HG02642 (cell line): ENCODE data around the gene VPS33B.

Experiments
- ATAC-seq: cut with Tn5 transposase; IDR thresholded peaks from one replicate; pipeline ENCODE4 v1.9.1; 2021; ENCODE audit warnings: mild to moderate bottlenecking; ENCODE audit not compliant: unreplicated experiment, poor library complexity

VPS33B gene

DNA sequence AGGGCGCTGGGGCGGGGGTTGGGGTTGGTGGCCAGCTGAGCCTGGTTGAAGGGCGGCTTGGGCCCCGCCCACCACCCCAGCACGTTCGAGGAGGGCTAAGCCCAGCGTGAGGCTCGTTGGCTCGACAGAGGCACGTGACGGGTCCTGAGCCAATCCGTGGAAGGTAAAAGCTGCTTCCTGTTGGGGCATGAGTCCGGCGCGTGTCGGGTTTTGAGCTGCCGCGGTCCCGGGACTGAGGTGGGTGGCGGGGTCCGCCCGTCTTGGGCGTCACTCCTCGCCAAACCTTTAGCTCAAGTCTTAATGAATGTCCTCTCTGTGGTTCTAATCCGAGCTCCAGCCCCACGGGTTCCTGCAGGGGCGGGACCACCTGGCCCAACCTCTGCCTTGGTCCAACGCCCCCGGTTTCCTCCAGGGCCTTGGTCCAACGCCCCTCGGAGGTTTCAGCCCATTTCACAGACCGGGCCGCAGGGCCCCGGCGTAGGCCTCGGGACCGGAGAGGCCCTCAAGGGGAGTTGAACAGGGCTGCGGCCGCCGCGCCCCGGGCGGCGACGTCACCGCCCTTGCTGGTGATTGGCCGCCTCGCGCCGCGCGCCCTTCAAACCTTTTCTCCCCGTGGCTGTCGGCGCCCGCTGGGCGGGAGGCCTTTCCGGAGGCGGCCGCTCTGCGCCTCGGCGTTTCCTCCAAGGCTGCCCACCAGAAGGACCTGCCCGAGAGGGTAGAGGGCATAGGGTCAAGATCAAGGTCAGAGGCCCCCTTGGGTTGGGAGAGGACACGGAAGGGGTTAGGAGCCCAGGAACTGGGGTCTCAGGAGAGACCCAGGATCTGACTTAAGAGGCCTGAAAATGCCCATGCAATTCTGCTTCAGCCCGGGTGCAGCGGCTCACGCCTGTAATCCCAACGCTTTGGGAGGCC is 67.4 kb downstream of the VPS33B start, which contains the start of gene RCCD1:
TSS of gene RCCD1 (plus strand) at position 173 of the 912 bp plus-strand sequence. CDS start 1,851 bp downstream, outside the sequence.
- peak; percentile 93 for ATAC-seq

DNA sequence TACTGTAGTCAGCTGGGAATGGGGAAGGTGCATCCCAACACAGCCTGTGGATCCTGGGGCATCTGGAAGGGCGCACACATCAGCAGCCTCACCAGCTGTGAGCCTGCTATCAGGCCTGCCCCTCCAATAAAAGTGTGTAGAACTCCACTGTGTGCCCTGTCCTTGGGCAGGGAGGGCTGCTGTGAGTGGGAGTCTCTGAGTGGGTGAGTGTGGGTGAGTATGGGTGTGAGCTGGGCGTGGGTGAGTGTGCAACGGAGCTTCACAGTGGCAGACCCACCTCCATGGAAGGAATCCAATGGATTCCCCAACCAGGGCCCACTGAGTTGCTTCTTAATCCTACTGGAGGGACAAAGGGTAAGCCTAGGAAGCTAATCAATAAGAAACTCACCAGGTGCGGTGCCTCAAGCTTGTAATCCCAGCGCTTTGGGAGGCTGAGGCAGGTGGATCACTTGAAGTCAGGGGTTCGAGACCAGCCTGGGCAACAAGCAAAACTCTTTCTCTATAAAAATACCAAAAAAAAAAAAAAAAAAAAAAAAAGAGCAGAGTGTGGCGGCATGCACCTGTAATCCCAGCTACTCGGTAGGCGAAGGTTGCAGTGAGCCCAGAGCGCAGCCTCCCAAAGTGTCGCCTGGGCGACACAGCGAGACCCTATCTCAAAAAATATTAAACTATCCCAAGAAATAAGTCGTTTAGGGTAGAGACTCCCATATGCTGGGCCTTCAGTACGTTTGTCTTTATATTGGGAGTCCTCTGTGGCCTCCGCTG is 68.3 kb downstream of the VPS33B start:
- ATAC-seq: no peak

DNA sequence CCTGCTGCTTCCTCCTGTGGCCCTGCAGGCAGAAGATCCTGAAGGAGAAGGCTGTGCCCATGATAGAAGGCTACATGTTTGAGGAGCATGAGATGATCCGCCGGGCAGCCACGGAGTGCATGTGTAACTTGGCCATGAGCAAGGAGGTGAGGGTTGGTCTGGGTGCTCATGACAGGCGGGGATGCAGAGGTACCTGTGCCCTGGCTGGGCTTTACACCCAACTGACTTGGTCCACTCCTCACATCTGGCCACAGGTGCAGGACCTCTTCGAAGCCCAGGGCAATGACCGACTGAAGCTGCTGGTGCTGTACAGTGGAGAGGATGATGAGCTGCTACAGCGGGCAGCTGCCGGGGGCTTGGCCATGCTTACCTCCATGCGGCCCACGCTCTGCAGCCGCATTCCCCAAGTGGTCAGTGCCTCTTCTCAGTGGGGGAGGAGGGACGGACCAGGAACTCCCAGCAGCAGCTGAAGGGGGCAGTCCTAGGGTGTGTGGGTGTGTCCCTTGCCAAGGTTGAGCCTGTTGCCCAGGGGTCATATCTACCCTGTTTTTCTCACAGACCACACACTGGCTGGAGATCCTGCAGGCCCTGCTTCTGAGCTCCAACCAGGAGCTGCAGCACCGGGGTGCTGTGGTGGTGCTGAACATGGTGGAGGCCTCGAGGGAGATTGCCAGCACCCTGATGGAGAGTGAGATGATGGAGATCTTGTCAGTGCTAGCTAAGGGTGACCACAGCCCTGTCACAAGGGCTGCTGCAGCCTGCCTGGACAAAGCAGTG is 69.3 kb downstream of the VPS33B start:
- ATAC-seq: no peak

DNA sequence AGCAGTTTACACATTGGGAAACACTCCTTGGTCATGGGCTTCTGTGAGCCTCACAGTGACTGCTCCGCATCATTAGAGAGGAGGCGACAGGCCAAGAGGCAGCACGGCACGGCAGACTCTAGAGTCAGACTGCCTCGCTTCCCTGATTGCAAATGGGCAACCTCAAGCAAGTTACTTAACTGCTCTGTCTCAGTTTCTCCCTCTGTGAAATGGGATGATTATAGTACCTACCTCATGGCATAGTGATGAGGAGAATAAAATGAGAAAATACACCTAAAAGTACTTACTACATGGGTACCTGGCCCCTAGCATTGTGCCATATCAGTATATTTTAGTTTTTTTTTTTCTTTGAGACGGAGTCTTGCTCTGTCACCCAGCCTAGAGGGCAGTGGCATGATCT is 71.7 kb downstream of the VPS33B start:
- ATAC-seq: no peak

DNA sequence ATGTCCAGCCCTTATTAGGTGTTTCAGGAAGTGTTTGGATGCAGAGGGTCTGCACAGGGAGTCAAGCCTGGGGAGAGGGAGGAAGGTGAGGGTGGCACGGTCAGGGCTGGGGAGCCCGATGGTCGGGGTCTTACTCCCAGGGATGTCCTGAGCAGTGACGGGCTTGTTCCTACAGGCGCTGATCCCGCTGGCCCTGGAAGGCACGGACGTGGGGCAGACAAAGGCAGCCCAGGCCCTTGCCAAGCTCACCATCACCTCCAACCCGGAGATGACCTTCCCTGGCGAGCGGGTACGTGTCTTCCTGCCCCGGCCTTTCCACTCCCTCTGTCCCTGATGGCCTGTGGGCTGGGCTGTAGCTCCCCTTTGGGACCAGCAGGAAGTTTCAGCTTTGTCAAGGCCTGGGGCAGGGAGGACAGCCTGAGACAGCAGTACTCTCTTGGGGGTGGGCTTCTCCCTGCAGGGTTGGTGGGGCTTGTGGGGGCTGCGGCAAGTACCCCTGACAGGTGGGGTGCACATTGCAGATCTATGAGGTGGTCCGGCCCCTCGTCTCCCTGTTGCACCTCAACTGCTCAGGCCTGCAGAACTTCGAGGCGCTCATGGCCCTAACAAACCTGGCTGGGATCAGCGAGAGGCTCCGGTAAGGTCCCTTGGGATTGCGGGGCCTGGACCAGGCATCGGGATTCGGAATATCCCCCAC is 72.3 kb downstream of the VPS33B start:
- no peak for ATAC-seq
